NCI-H526 treated with DMSO at 0.1 percent for 48 hours (cell line): ENCODE results near the gene SKA1.
"Not testable (repeated sequence)": the region's sequence is repeated elsewhere in the genome, so short reads cannot be mapped to it uniquely, and the experiment has no call there.

ENCODE experiments used
- DNase-seq: peaks from one replicate; lab custom pipeline; 2025; lab: John Stamatoyannopoulos, UW

Gene SKA1

DNA sequence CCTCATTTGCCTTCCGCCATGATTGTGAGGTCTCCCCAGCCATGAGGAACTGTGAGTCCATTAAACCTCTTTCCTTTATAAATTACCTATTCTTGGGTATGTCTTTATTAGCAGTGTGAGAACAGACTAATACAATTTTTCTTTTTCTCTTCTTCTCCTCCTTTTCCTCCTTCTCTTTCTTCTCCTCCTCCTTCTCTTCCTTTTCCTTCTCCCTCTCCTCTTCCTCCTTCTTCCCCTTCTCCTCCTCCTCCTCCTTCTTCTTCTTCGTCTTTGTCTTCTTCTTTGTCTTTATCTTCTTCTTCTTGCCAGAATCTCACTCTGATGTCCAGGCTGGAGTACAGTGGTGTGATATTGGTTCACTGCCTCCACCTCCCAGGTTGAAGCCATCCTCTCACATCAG is 20.2 kb downstream of the SKA1 start:
- no peak for DNase-seq

- DNase-seq = no peak
Observed at GRCh38 chr18:50396005-50396660, 21.3 kb downstream of the SKA1 start.

DNA sequence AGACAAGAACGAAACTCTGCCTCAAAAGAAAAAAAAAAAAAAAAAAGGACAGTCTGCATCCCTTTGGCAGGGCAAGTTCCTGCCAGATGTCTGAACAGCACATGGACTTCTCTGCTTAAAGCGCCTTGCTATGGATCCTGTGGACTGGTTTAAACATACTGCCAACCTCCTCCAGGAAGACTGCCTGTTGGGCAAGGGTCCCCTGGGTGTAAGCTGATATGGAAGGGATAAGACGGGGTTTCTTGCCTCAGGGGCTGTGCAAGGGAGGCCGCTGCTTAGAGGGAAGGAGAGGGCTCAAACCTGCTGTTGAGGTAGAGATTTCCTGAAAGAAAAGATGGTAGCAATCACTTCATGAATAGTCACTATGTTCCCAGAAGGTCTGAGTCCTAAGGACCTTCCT is 22.2 kb downstream of the SKA1 start:
- no peak for DNase-seq

GRCh38 chr18:50398099-50398498 is 23.3 kb downstream of the SKA1 start:
- no peak for DNase-seq

- peak; percentile 3 for DNase-seq
Observed at GRCh38 chr18:50398947-50399346, 24.1 kb downstream of the SKA1 start.

GRCh38 chr18:50399582-50399981 is 24.7 kb downstream of the SKA1 start:
- DNase-seq = no peak

GRCh38 chr18:50400438-50400837 is 25.6 kb downstream of the SKA1 start:
- DNase-seq = not testable (repeated sequence)

DNA sequence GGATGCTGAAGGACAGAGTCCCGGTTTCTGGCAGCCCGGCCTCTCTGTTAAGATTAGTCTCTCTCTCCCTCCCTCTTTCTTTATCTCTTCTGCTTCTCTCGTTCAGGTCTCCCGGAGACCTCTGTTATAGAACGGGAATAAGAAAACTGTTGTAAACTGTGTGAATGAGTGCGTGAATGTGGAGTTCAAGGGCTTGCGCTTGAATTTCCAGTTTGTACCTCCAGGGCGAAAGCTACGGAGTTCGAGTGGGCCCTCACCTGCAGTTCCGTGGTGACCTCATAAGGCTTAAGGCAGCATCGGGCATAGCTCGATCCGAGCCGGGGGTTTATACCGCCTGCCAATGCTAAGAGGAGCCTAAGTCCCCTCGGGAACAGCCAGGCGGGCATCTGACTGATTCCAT is 26.4 kb downstream of the SKA1 start:
- no peak for DNase-seq

- DNase-seq = no peak
Observed at GRCh38 chr18:50401888-50402287, 27.0 kb downstream of the SKA1 start.

DNA sequence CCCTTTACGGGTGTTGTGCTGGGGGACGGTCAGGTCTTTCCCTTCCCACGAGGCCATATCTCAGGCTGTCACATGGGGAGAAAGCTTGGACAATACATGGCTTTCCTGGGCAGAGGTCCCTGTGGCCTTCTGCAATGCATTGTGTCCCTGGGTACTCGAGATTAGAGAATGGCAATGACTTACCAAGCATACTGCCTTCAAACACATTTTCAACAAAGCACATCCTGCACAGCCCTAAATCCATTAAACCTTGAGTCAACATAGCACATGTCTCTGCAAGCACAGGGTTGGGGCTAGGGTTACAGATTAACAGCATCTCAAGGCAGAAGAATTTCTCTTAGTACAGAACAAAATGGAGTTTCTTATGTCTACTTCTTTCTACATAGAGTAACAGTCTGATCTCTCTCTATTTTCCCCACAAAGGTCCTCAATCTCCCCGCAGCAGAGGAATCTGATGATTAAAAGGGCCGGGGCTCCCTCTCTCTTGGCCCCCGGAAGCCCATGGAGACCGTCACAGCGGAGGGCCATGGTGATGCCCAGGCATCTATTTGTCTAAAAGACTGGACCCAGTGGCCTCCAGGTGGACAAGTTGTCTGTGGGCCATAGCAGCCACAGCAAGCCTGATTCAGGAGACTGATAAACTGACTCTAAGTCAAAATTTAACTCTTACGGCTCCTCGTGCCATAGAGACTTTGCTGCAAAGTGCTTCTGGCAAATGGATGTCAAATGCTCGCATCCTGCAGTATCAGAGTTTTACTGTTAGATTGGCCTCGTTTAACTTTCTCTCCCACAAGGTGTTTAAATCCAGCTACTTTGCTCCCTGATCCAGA is 30.1 kb downstream of the SKA1 start:
- DNase-seq = not testable (repeated sequence)

- DNase-seq = peak; percentile 6
Observed at GRCh38 chr18:50405582-50406271, 30.9 kb downstream of the SKA1 start.

- no peak for DNase-seq
Observed at GRCh38 chr18:50409236-50409635, 34.4 kb downstream of the SKA1 start.

- no peak for DNase-seq
Observed at GRCh38 chr18:50410008-50410407, 35.2 kb downstream of the SKA1 start.

DNA sequence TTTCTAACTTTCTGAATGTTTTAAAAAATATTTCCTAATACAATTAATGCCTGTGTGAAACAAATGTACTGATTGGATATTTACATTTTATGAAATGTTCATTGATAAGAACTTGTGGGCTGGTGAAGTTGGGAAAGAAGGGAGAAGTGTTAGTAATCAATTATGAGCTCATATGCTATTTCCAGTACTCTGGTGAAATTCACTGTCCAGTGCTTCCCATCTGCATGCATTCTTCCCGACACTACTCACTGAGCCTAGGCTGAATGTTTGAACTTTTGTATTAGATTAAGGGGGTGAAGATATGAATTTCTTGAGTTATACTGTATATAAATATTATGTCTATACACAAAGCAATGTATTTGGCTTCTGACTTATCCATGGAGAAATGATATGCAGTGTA is 36.0 kb downstream of the SKA1 start:
- no peak for DNase-seq

DNA sequence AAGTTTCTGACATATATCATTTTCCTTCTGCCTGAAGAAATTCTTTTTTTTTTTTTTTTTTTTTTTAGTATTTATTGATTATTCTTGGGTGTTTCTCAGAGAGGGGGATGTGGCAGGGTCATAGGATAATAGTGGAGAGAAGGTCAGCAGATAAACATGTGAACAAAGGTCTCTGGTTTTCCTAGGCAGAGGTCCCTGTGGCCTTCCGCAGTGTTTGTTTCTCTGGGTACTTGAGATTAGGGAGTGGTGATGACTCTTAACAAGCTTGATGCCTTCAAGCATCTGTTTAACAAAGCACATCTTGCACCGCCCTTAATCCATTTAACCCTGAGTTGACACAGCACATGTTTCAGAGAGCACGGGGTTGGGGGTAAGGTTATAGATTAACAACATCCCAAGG is 42.0 kb downstream of the SKA1 start:
- DNase-seq = not testable (repeated sequence)

DNA sequence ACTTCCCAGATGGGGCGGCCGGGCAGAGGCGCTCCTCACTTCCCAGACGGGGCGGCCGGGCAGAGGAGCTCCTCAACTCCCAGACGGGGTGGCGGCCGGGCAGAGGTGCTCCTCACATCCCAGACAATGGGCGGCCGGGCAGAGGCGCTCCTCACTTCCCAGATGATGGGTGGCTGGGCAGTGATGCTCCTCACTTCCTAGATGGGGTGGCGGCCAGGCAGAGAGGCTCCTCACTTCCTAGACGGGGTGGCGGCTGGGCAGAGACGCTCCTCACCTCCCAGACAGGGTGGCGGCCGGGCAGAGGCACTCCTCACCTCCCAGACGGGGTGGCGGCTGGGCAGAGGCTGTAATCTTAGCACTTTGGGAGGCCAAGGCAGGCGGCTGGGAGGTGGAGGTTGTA is 42.9 kb downstream of the SKA1 start:
- DNase-seq = not testable (repeated sequence)

GRCh38 chr18:50418650-50419049 is 43.8 kb downstream of the SKA1 start:
- DNase-seq = no peak

GRCh38 chr18:50422286-50422898 is 47.5 kb downstream of the SKA1 start:
- DNase-seq = no peak

GRCh38 chr18:50424877-50425690 is 50.2 kb downstream of the SKA1 start:
- DNase-seq = no peak

DNA sequence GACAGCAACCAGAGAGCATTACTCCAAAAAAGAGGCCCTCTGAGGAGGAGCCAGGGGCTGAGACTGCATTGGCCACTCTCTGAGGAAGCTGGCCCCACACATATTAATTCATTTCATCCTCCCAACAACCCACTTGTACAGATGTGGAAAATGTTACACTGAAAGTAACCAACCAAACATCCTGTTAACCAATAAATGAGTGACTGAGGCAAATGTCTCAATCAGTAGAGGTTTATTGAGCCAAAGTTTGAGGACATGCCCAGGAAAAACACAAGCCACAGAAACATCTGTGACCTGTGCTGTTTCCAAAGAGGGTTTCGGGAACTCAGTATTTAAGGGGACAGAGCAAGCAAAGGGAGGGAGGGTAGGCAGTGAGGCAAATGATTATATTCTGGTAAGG is 53.0 kb downstream of the SKA1 start:
- no peak for DNase-seq

- no peak for DNase-seq
Observed at GRCh38 chr18:50428531-50429206, 53.8 kb downstream of the SKA1 start.
